ENCODE results near the gene SUB1. TPM values are rescaled to one million over a fixed set of nuclear protein-coding genes. Genes with fewer than 3 reads are reported as not detected.
"Not testable (repeated sequence)": the region's sequence is repeated elsewhere in the genome, so short reads cannot be mapped to it uniquely, and the experiment has no call there.

Gene SUB1
- total RNA-seq, 4 donors from 2014 or later = 42.0 to 287 (median 127) TPM

DNA sequence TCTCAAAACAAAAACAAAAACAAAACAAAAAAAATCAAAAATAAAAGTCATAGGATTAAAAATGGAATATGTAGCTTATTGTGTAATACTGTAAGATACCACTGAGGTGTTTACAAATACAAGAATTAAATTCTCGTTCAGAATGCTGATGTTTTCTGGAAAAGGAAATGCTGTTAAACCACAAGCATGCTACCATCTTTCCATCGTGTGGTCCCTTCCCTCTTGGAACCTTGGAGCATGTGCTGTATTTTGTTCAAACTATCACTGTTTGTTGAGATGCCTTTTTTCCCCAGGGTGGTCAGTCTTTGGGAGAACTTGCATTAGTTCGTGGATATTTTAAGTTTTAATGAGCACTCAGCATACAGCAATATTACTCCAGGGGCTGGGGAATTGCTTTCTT, 39.7 kb downstream of the SUB1 start:
- DNase-seq = no peak
- Histone ChIP-seq H3K4me1 (no peaks in the 10 kb centered on the region), H3K9me3 (no peaks in the 10 kb centered on the region), H3K4me3 (no peak overlapping the region), H3K27ac (no peak overlapping the region), H3K27me3 (no peaks in the 10 kb centered on the region), H3K36me3 (no peaks in the 10 kb centered on the region)
- intact Hi-C loops (cut with DNase I; ENCODE audit: low total_unique reads) = no loop called here
- TF ChIP-seq CTCF (IDR thresholded peaks at IDR 0.05) (no peak), POLR2A (IDR thresholded peaks at IDR 0.05) (no peak)

- Histone ChIP-seq H3K27me3 (no peaks in the 10 kb centered on the region), H3K36me3 (no peaks in the 10 kb centered on the region), H3K4me3 (no peak overlapping the region), H3K9me3 (no peaks in the 10 kb centered on the region), H3K27ac (no peak overlapping the region), H3K4me1 (no peaks in the 10 kb centered on the region)
- intact Hi-C loops (cut with DNase I; ENCODE audit: low total_unique reads) = no loop called here
- DNase-seq = no peak
- no peak for TF ChIP-seq CTCF (IDR thresholded peaks at IDR 0.05)
- no peak for TF ChIP-seq POLR2A (IDR thresholded peaks at IDR 0.05)
Measured at GRCh38 chr5:32625547-32625946, 40.2 kb downstream of the SUB1 start.

- no peak overlapping the region for H3K4me3 ChIP-seq
- no peaks in the 10 kb centered on the region for H3K36me3 ChIP-seq
- no peak for DNase-seq
- no peaks in the 10 kb centered on the region for H3K27me3 ChIP-seq
- TF ChIP-seq CTCF (IDR thresholded peaks at IDR 0.05) = no peak
- no peak for TF ChIP-seq POLR2A (IDR thresholded peaks at IDR 0.05)
- intact Hi-C loops (cut with DNase I; ENCODE audit: low total_unique reads) = no loop called here
- no peaks in the 10 kb centered on the region for H3K9me3 ChIP-seq
- no peaks in the 10 kb centered on the region for H3K4me1 ChIP-seq
- H3K27ac ChIP-seq = no peak overlapping the region
Measured at GRCh38 chr5:32627219-32627870, 42.0 kb downstream of the SUB1 start.

- no peaks in the 10 kb centered on the region for H3K27me3 ChIP-seq
- H3K36me3 ChIP-seq = no peaks in the 10 kb centered on the region
- H3K27ac ChIP-seq = no peak overlapping the region
- no peaks in the 10 kb centered on the region for H3K4me1 ChIP-seq
- intact Hi-C loops (cut with DNase I; ENCODE audit: low total_unique reads) = no loop called here
- no peaks in the 10 kb centered on the region for H3K9me3 ChIP-seq
- H3K4me3 ChIP-seq = no peak overlapping the region
- TF ChIP-seq POLR2A (IDR thresholded peaks at IDR 0.05) (no peak), CTCF (IDR thresholded peaks at IDR 0.05) (no peak)
- DNase-seq = no peak
Measured at GRCh38 chr5:32628049-32628844, 42.9 kb downstream of the SUB1 start.

DNA sequence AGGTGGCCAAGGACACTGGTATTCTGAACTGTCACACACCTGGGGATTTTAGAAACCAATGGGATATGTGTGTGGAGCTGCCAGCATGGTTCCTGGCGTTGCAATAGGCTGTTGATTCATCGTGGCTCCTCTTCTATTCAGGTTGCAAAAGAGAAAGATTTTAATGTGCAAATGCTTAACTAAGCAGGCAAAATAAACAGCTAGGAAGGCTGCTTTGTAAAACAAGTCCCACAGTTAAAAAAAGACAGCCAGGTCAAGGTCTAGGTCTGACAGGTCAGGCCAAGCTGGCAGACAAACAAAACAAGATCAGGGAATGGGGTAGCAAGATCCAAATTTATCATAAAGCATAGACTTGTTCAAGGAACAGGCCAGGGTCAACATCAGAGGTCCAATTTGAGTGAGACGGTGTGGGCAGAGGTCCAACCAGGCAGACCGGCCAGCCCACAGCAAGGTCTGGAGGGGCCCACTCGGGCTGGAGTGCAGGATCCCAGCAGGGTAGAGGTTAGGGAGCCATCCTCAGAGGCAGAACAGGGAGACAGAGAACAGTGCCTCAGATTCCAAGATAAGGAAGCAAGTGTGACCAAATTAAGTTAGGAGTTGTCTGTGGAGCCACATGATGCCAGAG, 45.6 kb downstream of the SUB1 start:
- no peak for DNase-seq
- Histone ChIP-seq H3K27me3 (no peaks in the 10 kb centered on the region), H3K4me3 (no peak overlapping the region), H3K4me1 (no peaks in the 10 kb centered on the region), H3K36me3 (no peaks in the 10 kb centered on the region), H3K9me3 (no peaks in the 10 kb centered on the region), H3K27ac (no peak overlapping the region)
- intact Hi-C loops (cut with DNase I; ENCODE audit: low total_unique reads) = no loop called here
- TF ChIP-seq POLR2A (IDR thresholded peaks at IDR 0.05) (no peak), CTCF (IDR thresholded peaks at IDR 0.05) (no peak)

- DNase-seq; intact Hi-C loops (cut with DNase I; ENCODE audit: low total_unique reads): not testable (repeated sequence)
Measured at GRCh38 chr5:32633017-32633416, 47.7 kb downstream of the SUB1 start.

More at GRCh38 chr5:32633017-32633416, 47.7 kb downstream of the SUB1 start:
- H3K9me3 ChIP-seq, H3K36me3 ChIP-seq, H3K4me1 ChIP-seq, H3K4me3 ChIP-seq, H3K27me3 ChIP-seq, H3K27ac ChIP-seq: not testable (repeated sequence)

Data from uterus (tissue), 4 donors.